ENCODE results near the gene ZNF358.

GRCh38 chr19:7469669-7470285 is 46.1 kb upstream of the ZNF358 start:
- TF ChIP-seq, protein P1, sequence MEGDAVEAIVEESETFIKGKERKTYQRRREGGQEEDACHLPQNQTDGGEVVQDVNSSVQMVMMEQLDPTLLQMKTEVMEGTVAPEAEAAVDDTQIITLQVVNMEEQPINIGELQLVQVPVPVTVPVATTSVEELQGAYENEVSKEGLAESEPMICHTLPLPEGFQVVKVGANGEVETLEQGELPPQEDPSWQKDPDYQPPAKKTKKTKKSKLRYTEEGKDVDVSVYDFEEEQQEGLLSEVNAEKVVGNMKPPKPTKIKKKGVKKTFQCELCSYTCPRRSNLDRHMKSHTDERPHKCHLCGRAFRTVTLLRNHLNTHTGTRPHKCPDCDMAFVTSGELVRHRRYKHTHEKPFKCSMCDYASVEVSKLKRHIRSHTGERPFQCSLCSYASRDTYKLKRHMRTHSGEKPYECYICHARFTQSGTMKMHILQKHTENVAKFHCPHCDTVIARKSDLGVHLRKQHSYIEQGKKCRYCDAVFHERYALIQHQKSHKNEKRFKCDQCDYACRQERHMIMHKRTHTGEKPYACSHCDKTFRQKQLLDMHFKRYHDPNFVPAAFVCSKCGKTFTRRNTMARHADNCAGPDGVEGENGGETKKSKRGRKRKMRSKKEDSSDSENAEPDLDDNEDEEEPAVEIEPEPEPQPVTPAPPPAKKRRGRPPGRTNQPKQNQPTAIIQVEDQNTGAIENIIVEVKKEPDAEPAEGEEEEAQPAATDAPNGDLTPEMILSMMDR (IDR thresholded peaks at IDR 0.05), result no peak
- no peak for TF ChIP-seq POLR2A (IDR thresholded peaks at IDR 0.05; ENCODE audit: low read depth)

Measured in esophagus muscularis mucosa (tissue), 3 donors.